Activated CD4-positive, alpha-beta T cell treated with anti-CD3 and anti-CD28 coated beads, Interleukin-2, amount 50 U/mL, for 16 hours (primary cell): ENCODE measurements around the gene FRMPD4.

Experiments used
- DNase-seq: peaks from one replicate; pipeline ENCODE4 v3.0.0-alpha.2; 2020

FRMPD4 gene

GRCh38 chrX:12374286-12374685 lies 236.0 kb downstream of the FRMPD4 start:
- DNase-seq = no peak

GRCh38 chrX:12378253-12378652 lies 240.0 kb downstream of the FRMPD4 start:
- DNase-seq = no peak

DNA sequence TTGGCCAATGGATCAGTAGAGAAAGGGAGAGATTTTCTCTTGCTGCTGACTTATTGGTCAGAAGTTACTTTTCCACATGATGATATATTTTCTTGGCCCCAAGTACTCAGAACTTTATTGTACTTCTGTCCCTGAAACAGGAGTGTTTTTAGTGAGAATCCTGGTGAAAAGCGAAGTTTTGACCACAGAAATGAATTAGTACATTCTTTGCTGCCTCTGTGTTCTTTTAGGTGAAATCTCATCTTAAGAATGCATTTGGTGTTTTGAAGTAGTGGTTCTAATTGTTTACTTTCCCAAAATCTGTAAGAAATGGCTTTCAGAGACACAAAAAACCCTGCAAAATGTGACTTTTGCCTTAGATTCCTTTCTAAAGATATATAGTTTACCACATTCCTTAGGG lies 240.4 kb downstream of the FRMPD4 start:
- no peak for DNase-seq

GRCh38 chrX:12379671-12380070 lies 241.4 kb downstream of the FRMPD4 start:
- DNase-seq = no peak

GRCh38 chrX:12383196-12383595 lies 244.9 kb downstream of the FRMPD4 start:
- DNase-seq = no peak

DNA sequence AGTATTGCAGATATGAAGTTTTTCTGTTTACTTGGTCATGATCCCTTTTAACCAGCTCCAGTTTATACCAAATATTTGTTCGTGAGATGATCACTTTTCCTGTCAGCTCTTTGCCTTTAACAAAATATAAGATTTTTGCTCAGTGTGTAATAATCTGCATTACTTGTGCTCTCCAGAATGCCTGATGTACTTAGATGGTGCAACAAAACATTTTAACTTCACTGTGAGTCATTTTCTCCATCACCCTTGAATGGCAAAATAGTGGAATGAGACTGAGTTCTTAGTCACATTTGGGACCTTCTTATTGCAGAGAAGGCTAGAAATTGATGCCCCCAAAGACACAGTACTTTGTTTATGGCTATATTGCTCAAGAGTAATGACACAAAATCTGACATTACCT lies 252.0 kb downstream of the FRMPD4 start:
- DNase-seq = no peak

DNA sequence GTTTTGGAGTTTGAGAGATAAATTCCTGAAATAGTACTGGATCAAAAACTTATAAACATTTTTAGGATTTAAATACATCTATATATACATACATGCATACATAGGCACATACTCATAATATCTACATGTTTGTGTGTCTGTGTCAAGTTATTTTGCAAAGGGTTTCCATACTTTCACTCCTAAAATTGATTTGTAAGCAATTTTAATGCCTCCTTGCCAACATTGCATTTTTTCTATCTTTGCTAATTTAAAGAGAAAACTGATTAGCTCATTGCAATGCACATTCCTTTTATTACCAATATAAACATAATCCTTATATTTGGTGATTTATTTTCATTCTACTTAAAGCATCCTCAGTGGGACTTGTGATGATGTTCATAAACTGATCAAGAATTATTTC lies 258.3 kb downstream of the FRMPD4 start:
- DNase-seq = no peak

DNA sequence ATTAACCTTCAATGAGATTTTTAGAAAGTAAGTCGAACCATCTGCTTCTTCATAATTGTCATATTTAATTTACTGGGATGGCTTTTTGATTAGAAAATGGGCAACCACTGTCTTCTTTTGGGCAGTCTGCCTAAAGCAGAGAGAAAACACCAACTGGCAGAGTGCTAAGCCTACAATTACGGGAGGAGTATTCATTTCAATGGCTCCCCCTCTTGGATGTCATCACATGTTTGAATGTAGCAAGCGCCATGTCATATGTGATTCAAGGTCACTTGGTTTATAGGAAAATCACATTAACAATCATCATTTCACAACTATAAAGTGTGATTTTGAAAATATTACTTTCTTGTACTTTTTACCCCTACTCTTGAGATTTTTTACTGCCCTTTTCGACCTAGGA lies 261.9 kb downstream of the FRMPD4 start:
- DNase-seq = no peak

GRCh38 chrX:12401252-12401651 lies 263.0 kb downstream of the FRMPD4 start:
- no peak for DNase-seq

DNA sequence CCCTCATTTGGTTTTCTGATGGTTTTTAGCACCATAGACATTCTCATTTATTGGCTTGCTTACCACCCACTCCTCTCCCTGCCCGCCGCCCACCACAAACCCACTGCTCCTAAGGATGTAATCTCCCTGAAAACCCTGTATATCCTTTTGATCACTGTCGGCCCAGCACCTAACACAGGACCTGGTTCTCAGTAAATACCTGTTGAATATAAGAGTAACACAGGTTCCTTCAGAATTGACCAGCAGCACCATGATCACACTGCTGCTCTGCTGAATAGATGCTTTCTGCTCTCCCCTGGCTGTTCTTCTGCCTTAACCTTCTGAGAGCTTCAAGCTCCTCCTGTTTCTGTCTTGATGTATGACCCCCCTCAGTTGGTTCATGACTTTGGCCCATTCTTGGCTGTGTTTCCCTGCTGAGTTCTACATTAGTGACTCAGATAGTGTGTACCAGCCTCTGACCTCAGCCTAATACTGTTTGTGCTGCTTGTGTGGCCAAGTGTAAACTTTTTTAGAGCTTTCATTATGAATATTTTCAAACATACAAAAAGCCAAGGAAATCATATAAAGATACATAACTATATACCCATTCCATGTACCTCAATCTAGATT lies 265.3 kb downstream of the FRMPD4 start:
- DNase-seq = no peak

- no peak for DNase-seq
Measured at GRCh38 chrX:12405306-12405705, 267.0 kb downstream of the FRMPD4 start.

GRCh38 chrX:12410523-12410922 lies 272.2 kb downstream of the FRMPD4 start:
- no peak for DNase-seq

GRCh38 chrX:12411831-12412230 lies 273.6 kb downstream of the FRMPD4 start:
- DNase-seq = no peak

DNA sequence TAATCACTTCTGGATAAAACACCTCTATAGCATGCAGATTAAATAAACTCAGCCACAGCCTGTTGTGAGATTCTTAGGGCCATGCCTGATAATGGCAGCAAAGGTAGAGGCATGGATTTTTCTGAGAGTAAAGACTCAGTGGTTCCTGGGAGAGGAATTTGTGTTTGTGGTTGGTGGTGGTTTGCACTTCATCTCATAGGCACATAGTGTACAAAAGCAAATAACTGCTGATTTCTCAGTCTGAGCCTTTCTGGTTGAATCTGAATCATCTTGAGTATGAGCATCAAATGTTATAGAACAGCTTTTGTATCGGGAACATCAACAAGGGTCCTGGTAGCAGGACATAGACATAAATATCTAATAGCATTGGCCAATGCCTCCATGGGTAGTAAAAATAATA lies 274.3 kb downstream of the FRMPD4 start:
- no peak for DNase-seq

GRCh38 chrX:12419591-12419990 lies 281.3 kb downstream of the FRMPD4 start:
- DNase-seq = no peak

GRCh38 chrX:12421918-12422317 lies 283.6 kb downstream of the FRMPD4 start:
- no peak for DNase-seq

DNA sequence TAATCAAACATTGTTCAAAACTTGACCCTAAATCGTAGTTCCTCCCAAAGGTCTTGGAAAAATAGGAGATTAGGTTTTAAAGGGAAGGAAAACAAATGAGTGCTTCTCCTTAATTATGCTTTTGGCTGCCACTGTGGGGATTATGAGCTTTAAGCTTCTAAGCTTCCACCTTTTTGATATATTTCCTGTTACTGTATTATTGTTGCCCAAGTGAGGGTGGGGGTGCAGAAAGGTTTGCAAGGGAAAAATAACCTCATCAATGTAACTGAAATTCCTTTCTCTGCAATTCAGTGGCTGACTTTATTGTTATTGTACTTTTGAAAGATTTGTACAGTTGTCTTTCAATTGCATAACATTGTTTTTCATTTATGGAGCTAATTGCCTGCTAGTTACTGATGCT lies 285.1 kb downstream of the FRMPD4 start:
- no peak for DNase-seq

GRCh38 chrX:12425496-12425895 lies 287.2 kb downstream of the FRMPD4 start:
- no peak for DNase-seq

DNA sequence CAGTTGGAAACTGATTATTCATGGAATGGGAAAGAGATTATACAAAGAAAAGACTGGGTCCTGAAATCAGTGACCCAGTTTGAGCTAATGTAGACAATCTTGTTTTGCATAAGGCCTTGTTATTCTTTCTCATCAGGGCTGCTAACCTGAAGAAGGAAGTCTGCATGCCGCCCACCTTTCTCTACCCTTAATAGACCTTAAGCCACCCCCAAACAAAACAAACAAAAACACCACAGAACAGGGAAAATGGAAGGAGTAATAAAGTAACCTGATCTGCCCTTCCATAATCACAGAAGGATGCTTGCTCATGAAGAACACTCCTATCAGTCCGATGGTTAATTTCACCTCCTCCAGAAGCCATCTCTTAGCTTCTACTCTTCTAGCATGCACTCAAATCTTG lies 288.1 kb downstream of the FRMPD4 start:
- no peak for DNase-seq

DNA sequence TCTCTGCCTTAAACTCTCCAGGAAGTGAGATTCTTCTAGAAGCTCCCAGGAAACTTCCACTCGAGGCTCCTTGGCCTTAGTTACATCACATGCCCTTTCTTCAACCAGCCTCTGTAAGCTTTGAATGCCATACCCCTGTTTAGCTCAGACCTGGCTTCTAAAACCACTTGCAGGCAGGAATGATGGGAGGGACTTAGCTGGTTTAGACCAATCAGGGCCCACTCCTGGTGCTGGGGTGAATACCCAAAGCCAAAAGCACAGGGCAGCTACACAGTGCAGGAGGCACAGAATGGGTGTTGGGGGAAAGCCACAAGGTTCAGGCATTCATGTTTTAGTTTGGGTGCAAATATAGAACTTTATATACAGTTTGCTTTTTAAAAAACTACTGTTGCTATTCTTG lies 296.2 kb downstream of the FRMPD4 start:
- no peak for DNase-seq

- DNase-seq = no peak
Measured at GRCh38 chrX:12439416-12439815, 301.1 kb downstream of the FRMPD4 start.

DNA sequence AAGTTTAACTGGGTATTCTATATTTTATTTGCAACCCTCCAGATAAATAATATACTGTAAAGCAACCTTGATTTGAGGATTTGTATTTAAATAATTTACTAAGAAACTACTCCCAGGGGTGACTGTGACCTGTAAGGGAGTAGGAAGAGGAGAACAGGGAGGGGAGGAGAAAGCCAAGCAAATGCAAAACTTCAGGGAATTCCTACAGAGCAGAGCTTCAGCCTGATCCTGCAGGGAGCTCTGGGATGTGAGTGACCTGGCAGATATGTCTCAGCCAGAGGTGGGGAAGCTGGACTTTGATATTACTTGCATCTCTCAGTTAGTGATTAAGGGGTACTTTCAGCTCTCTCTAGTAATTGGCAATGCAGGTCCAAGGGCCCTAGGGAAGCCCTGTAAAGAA lies 302.0 kb downstream of the FRMPD4 start:
- no peak for DNase-seq

GRCh38 chrX:12441381-12442128 lies 303.3 kb downstream of the FRMPD4 start:
- no peak for DNase-seq

- peak; percentile 63 for DNase-seq
Measured at GRCh38 chrX:12443534-12444098, 305.3 kb downstream of the FRMPD4 start.
